ENCODE measurements around the gene TGFBR2. TPM values are rescaled to one million over a fixed set of nuclear protein-coding genes. Genes with fewer than 3 reads are reported as not detected.

The TGFBR2 gene
- total and polyA plus RNA-seq, 10 of the 15 experiments (the other 5 are each of a cell fraction or from before 2014, with no cell fraction given): 0.02 to 0.98 (median 0.18) TPM; not detected in 1

DNA sequence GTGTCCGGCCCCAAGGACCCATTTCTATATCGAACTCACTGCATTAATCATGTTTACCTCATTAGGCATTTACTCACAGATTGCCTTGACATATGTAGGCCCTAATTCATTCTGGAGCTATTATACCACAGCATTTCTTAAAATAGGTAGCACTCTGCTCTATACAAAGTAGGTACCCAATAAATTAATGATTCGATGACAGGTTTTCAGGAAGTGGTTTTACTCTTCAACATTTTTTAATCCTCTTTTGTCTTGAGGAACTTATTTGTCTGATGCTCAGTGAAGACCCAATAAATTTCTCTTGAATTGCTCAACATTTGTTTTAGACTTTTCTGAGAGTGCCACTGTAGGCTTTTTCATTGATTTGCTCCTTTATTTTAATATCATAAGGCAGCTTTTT lies 12.1 kb downstream of the TGFBR2 start:
- H3K27me3 ChIP-seq (replicated peaks in 1 of 2; ENCODE audit: control insufficient read depth in 2 of 2, insufficient read depth in 2 of 2, low read length in 1 of 2): no peaks in the 10 kb centered on the region; a peak in 2 of 4 replicates
- no peaks in the 10 kb centered on the region for H3K36me3 ChIP-seq (ENCODE audit: control insufficient read depth in 2 of 2, insufficient read depth in 2 of 2, low read length in 1 of 2)
- BruUV-seq (replicated peaks): no TSS peak
- FAIRE-seq (no peak), DNase-seq (ENCODE audit: low read depth, low spot score) (no peak), ATAC-seq (no peak)
- no peak overlapping the region for H3K4me3 ChIP-seq
- SMC1A ChIA-PET (ENCODE audit: uncharacterized antibody, unreplicated experiment): no interaction called here
- H3K9ac ChIP-seq (ENCODE audit: control insufficient read depth, insufficient read depth, low read length): no peak overlapping the region
- no peak overlapping the region for H2AFZ ChIP-seq (ENCODE audit: control insufficient read depth, low read depth, low read length)
- H3K79me2 ChIP-seq (ENCODE audit: control insufficient read depth, insufficient read depth, low read length): no peaks in the 10 kb centered on the region
- RAD21 ChIA-PET (ENCODE audit: unreplicated experiment): no interaction called here
- H3K27ac ChIP-seq (ENCODE audit: control insufficient read depth, insufficient read depth): no peak overlapping the region
- CTCF ChIA-PET: no interaction called here
- no peaks in the 10 kb centered on the region for H3K4me1 ChIP-seq (ENCODE audit: control insufficient read depth, insufficient read depth, low read length)
- WGBS (ENCODE audit: insufficient coverage, insufficient replicate concordance, low lambda C conversion rate, missing lambda C conversion rate): 41% methylated on average over 3 of the region's 3 CpGs
- in situ Hi-C loops (cut with MboI): no loop called here
- H4K20me1 ChIP-seq (ENCODE audit: control insufficient read depth, insufficient read depth): no peaks in the 10 kb centered on the region
- POLR2A ChIA-PET: interaction anchor here (0.7 kb wide), 1 partner anchor 44 kb away, joined by 5 read pairs; no protein-coding TSS in a partner anchor
- TF ChIP-seq DPF2 (IDR thresholded peaks at IDR 0.05): no peak
- TF ChIP-seq WRNIP1 (IDR thresholded peaks at IDR 0.05; ENCODE audit: borderline replicate concordance, low read depth, low read length): no peak
- intact Hi-C loops (cut with micrococcal nuclease; ENCODE audit: unreplicated experiment): no loop called here
- no peaks in the 10 kb centered on the region for H3K9me3 ChIP-seq (replicated peaks; ENCODE audit: control insufficient read depth, insufficient read depth, low read length)
- H3K4me2 ChIP-seq (ENCODE audit: control insufficient read depth, insufficient read depth): no peak overlapping the region

DNA sequence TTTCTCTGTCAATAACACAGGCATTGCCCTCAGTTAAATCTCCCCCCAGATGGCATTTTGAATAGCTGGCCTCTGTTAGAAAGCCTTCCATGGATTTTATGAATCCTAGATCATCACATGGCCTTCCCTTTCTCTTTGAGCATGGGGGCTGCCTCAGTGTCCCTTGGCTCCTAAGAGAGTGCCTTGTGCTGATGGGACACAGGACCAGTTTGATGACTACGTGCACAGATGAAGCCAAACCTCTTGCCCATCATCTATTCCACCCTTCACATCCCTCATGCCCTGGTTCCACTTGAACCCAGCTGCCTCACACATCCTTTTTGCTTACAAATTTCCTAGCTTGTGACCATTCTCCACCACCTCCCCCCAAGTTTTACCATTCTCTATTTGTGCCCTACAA lies 12.9 kb downstream of the TGFBR2 start:
- WGBS (ENCODE audit: insufficient coverage, insufficient replicate concordance, low lambda C conversion rate, missing lambda C conversion rate): 0% methylated on average over 1 of the region's 1 CpG
- FAIRE-seq: no peak
- in situ Hi-C loops (cut with MboI): no loop called here
- no peak for TF ChIP-seq RFX5 (IDR thresholded peaks at IDR 0.05; ENCODE audit: low read depth, low read length)
- TF ChIP-seq ZNF207 (IDR thresholded peaks at IDR 0.05; ENCODE audit: borderline replicate concordance): no peak
- TF ChIP-seq CBFB (IDR thresholded peaks at IDR 0.05; ENCODE audit: low read depth): no peak
- no peak for TF ChIP-seq KAT2A (conservative IDR thresholded peaks at IDR 0.05; ENCODE audit: control insufficient read depth, low read depth, low read length)
- no peak for TF ChIP-seq CREM (IDR thresholded peaks at IDR 0.05; ENCODE audit: low read depth)
- TF ChIP-seq, protein P1, sequence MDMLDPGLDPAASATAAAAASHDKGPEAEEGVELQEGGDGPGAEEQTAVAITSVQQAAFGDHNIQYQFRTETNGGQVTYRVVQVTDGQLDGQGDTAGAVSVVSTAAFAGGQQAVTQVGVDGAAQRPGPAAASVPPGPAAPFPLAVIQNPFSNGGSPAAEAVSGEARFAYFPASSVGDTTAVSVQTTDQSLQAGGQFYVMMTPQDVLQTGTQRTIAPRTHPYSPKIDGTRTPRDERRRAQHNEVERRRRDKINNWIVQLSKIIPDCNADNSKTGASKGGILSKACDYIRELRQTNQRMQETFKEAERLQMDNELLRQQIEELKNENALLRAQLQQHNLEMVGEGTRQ (IDR thresholded peaks at IDR 0.05; ENCODE audit: borderline replicate concordance, low read depth, low read length): no peak
- TF ChIP-seq CHD2 (IDR thresholded peaks at IDR 0.05; ENCODE audit: borderline replicate concordance, low read depth, low read length): no peak
- no peak for TF ChIP-seq TBL1XR1 (IDR thresholded peaks at IDR 0.05; ENCODE audit: low read depth, low read length)
- TF ChIP-seq CHD1 (IDR thresholded peaks at IDR 0.05; ENCODE audit: low read depth, low read length): no peak
- TF ChIP-seq ZNF24 (IDR thresholded peaks at IDR 0.05): no peak
- TF ChIP-seq, protein P2, sequence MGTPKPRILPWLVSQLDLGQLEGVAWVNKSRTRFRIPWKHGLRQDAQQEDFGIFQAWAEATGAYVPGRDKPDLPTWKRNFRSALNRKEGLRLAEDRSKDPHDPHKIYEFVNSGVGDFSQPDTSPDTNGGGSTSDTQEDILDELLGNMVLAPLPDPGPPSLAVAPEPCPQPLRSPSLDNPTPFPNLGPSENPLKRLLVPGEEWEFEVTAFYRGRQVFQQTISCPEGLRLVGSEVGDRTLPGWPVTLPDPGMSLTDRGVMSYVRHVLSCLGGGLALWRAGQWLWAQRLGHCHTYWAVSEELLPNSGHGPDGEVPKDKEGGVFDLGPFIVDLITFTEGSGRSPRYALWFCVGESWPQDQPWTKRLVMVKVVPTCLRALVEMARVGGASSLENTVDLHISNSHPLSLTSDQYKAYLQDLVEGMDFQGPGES (IDR thresholded peaks at IDR 0.05): no peak
- no peak for TF ChIP-seq ZSCAN29 (IDR thresholded peaks at IDR 0.05)
- no peak for TF ChIP-seq CHD4 (IDR thresholded peaks at IDR 0.05)
- TF ChIP-seq, protein P3, sequence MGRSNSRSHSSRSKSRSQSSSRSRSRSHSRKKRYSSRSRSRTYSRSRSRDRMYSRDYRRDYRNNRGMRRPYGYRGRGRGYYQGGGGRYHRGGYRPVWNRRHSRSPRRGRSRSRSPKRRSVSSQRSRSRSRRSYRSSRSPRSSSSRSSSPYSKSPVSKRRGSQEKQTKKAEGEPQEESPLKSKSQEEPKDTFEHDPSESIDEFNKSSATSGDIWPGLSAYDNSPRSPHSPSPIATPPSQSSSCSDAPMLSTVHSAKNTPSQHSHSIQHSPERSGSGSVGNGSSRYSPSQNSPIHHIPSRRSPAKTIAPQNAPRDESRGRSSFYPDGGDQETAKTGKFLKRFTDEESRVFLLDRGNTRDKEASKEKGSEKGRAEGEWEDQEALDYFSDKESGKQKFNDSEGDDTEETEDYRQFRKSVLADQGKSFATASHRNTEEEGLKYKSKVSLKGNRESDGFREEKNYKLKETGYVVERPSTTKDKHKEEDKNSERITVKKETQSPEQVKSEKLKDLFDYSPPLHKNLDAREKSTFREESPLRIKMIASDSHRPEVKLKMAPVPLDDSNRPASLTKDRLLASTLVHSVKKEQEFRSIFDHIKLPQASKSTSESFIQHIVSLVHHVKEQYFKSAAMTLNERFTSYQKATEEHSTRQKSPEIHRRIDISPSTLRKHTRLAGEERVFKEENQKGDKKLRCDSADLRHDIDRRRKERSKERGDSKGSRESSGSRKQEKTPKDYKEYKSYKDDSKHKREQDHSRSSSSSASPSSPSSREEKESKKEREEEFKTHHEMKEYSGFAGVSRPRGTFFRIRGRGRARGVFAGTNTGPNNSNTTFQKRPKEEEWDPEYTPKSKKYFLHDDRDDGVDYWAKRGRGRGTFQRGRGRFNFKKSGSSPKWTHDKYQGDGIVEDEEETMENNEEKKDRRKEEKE (IDR thresholded peaks at IDR 0.05): no peak

More for the DNA sequence above, 12.9 kb downstream of the TGFBR2 start:
- no peaks in the 10 kb centered on the region for H3K36me3 ChIP-seq (ENCODE audit: control insufficient read depth in 2 of 2, insufficient read depth in 2 of 2, low read length in 1 of 2)
- ATAC-seq: no peak
- BruUV-seq (replicated peaks): no TSS peak
- intact Hi-C loops (cut with micrococcal nuclease; ENCODE audit: unreplicated experiment): no loop called here
- H3K4me2 ChIP-seq (ENCODE audit: control insufficient read depth, insufficient read depth): no peak overlapping the region
- CTCF ChIA-PET: interaction anchor here (0.8 kb wide), 1 partner anchor 15 kb away, joined by 4 read pairs; no protein-coding TSS in a partner anchor
- no peak overlapping the region for H3K4me3 ChIP-seq
- H2AFZ ChIP-seq (ENCODE audit: control insufficient read depth, low read depth, low read length): no peak overlapping the region
- SMC1A ChIA-PET (ENCODE audit: uncharacterized antibody, unreplicated experiment): no interaction called here
- no peaks in the 10 kb centered on the region for H3K79me2 ChIP-seq (ENCODE audit: control insufficient read depth, insufficient read depth, low read length)
- RAD21 ChIA-PET (ENCODE audit: unreplicated experiment): no interaction called here
- H3K9ac ChIP-seq (ENCODE audit: control insufficient read depth, insufficient read depth, low read length): no peak overlapping the region
- no peak for DNase-seq (ENCODE audit: low read depth, low spot score)
- H3K9me3 ChIP-seq (replicated peaks; ENCODE audit: control insufficient read depth, insufficient read depth, low read length): no peaks in the 10 kb centered on the region
- H4K20me1 ChIP-seq (ENCODE audit: control insufficient read depth, insufficient read depth): no peaks in the 10 kb centered on the region
- POLR2A ChIA-PET: no interaction called here
- H3K27me3 ChIP-seq (replicated peaks in 1 of 2; ENCODE audit: control insufficient read depth in 2 of 2, insufficient read depth in 2 of 2, low read length in 1 of 2): no peaks in the 10 kb centered on the region; a peak in 2 of 4 replicates
- H3K4me1 ChIP-seq (ENCODE audit: control insufficient read depth, insufficient read depth, low read length): no peaks in the 10 kb centered on the region
- no peak overlapping the region for H3K27ac ChIP-seq (ENCODE audit: control insufficient read depth, insufficient read depth)
